ENCODE results near the gene MYL10.

Gene MYL10

DNA sequence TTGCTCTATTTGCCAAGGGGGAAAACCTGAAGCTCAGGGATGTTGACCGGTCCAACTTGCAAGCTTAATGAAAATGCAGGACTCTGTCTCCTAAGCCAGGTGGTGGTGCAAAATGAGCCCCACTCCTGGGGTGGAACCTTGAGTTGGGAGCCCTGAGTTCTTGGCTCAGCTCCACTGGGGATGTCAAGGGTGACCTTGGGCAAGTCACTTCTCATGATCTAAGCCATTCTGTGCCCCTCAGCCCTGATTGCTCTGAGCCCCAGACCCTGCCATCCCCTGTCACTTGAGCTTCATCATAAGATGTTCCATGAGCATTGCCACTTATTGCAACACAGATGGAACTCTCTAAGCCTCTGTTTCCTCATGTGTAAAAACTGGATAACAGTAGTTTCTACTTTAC is 33.9 kb downstream of the MYL10 start:
- FAIRE-seq: no peak

GRCh38 chr7:101594790-101595189 is 34.3 kb downstream of the MYL10 start:
- FAIRE-seq: no peak

- FAIRE-seq: no peak
Measured at GRCh38 chr7:101593556-101593955, 35.5 kb downstream of the MYL10 start.

- no peak for FAIRE-seq
Measured at GRCh38 chr7:101591504-101591903, 37.6 kb downstream of the MYL10 start.

- no peak for FAIRE-seq
Measured at GRCh38 chr7:101590663-101591435, 38.2 kb downstream of the MYL10 start.

GRCh38 chr7:101589976-101590662 is 39.0 kb downstream of the MYL10 start:
- no peak for FAIRE-seq

DNA sequence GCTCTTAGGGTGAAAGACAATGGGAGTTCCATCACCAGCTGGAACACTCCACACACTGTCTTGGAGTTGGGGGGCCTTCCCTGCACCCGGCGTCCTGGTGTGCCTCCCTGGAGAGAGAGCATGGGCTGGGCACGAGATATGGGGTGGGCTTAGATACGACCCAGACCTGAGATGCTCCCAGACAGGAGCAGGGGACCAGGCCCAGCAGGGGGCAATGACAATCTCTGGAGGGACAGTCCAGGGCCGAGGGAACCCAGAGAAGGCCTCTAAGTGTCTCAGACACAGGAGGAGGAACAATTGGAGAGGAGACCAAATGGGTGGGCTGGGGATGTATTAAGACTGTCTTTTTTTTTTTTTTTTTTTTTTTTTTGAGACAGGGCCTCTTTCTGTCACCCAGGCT is 40.0 kb downstream of the MYL10 start:
- FAIRE-seq: no peak

DNA sequence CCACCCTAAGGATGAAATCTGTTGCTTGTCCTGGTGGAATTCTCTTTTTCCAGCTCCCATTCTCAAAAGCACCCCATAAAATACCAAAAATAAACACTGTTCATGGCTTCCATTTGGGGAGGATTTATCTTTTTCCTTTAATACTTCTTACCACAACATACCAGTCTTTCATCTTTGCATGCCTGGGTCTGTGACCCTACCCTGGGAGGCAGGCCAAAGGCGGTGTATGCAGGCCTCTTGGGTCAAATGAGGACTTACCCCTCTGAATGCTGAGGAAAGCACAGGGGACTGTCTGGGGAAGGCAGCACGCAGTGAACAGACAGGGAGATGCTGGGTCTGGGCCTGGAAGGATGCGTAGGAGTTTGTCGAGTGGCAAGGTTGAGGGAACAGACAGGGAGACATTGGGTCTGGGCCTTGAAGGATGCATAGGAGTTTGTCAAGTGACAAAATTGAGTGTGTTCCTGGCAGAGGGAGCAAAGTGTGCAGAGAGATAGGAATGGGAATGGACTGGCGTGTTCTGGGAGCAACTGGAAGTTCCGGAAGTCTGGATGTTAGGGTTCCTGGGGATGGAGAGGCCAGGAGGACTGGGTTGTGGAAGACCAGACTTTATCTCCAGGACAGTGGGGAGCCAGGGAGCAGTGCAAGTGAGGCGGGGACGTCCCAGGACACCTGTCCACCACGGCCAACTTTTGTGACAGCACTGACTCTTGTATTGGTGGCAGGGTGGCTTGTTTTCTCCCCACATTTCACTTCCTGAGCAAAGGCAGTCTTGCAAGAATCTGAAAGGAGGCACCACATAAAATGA is 40.8 kb downstream of the MYL10 start:
- no peak for FAIRE-seq

DNA sequence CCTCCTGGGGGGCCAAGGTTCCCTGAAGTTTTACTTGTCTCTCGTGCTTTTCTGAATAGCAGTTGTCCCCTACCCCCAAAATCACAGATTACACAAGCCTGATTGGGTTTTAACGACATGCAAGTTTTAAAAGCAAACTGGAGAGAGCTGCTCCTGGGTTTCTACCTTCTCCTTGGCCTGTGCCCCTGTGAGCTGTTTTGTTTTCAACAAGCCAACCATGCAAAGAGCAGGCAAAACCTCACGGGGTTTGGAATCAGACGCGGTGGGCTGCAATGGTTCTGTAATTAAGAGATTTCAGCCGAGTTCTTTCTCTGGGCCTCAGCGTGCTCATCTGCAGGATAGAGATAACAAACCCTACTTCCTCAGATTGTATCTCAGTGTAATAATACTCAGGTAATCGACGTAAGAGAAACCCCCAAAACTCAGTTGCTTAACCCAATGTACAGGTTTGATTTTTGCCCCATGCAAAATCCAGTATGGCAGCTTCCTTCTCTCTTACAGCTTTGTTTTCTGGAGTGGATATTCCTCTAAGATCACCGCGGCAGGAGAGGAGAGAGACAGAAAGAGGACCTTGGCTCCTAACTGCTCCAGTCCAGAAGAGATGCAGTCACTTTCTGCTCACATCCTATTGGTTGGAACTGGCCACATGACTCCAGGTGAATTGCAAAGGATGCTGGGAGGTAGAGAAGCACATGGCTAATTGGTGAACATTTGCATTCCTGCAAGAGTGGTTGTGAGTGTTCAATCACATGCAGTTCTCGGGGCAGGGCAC is 42.0 kb downstream of the MYL10 start:
- FAIRE-seq: no peak

- FAIRE-seq: no peak
Measured at GRCh38 chr7:101586078-101586905, 42.8 kb downstream of the MYL10 start.

DNA sequence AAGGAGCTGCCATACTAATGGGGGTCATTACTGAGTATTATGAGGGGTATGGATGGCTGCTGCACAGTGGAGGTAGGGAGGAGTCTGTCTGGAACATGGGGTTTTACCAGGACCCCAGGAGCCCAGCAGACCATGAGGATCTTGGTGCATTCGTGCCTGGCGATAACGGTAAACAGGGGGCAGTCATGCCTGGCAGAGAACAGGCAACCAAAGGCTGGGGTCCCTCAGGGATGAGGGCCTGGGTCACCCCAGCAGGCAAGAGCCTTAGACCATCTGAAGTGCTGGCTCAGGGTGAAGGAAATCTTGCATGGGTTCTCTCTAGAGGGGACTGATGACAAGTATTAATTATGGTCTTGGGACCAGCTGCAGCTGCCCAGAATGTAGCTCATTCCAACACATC is 46.1 kb downstream of the MYL10 start:
- FAIRE-seq: no peak

GRCh38 chr7:101581891-101582290 is 47.2 kb downstream of the MYL10 start:
- no peak for FAIRE-seq

- FAIRE-seq: no peak
Measured at GRCh38 chr7:101580596-101580995, 48.5 kb downstream of the MYL10 start.

GRCh38 chr7:101578552-101578951 is 50.5 kb downstream of the MYL10 start:
- FAIRE-seq: no peak

DNA sequence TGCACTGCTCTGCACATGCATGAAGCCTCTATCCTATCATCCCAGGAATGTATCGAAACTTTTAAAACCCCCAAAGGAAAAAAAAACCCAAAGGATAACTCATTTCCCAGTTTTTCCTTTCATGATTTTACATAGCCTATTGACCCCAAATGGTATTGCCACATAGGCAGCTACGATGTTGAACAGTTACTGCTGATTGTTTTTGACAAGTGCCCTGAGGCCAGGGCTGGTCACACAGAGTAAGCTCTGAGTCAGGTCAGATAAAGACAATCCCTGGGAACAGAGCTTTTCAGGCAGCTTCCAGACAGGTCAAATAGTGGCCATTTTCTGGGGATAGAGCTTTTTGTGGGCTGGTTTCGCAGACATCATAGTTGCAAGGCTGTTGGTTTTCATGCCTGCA is 52.1 kb downstream of the MYL10 start:
- no peak for FAIRE-seq

GRCh38 chr7:101575721-101576120 is 53.4 kb downstream of the MYL10 start:
- no peak for FAIRE-seq

DNA sequence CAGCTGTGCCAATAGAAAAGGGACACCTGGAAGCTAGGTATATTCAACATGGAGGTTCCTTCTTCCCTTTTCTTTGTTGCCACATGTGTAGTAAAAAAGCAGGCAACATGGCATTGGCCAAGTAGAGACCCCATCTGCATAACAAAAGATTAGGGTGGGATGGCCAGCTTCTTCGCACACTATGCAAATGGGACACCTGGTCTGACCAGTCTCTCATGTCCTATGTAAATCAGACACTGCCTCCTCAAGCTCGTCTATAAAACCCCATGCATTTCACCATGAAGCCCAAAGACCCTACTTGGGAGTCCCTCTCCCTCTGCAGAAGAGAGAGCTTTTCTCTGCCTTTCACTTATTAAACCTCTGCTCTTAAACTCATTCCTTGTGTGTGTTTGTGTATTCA is 53.9 kb downstream of the MYL10 start:
- no peak for FAIRE-seq

DNA sequence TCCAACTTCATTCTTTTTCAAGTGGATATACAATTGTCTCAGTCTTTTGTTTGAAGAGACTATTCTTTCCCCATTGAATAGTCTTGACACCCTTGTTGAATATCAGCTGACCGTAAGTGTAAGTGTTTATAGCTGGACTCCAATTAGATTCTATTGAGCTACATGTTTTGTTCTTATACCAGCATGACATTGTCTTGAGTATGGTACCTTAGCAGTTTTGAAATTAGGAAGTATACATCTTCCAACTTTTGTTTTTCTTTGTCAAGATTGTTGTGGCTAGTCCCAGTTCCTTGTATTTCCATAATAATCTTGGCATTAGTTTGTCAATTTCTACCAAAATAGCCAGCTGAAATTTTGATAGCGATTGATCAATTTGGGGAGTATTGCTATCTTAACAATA is 56.9 kb downstream of the MYL10 start:
- FAIRE-seq: no peak

- no peak for FAIRE-seq
Measured at GRCh38 chr7:101567230-101567629, 61.9 kb downstream of the MYL10 start.

- FAIRE-seq: no peak
Measured at GRCh38 chr7:101565601-101566209, 63.4 kb downstream of the MYL10 start.

- no peak for FAIRE-seq
Measured at GRCh38 chr7:101564778-101565211, 64.3 kb downstream of the MYL10 start.
